CD4-positive, CD25-positive, alpha-beta regulatory T cell (primary cell): Measurements from ENCODE around the gene SPEM1. TPM values are rescaled to one million over a fixed set of nuclear protein-coding genes. Genes with fewer than 3 reads are reported as not detected.

Experiments
- ATAC-seq, 2 donors: fragments of 150-1000 bp; cut with Tn5 transposase; one replicate each; pipeline ENCODE4 v1.10.0; 2021; ENCODE audit warnings: low read depth in 2 of 2, moderate number of reproducible peaks in 2 of 2, moderate library complexity in 1 of 2
- DNase-seq, 3 donors: peaks; one replicate each; pipeline versions ENCODE4 v3.0.0 to v3.0.0-alpha.2; 2012 to 2022; ENCODE audit warnings: mixed read lengths in 1 of 3
- H3K27ac ChIP-seq: one replicate; pipeline ENCODE4 v1.7.0; 2013; ENCODE audit warnings: mild to moderate bottlenecking, low read length; ENCODE audit not compliant: insufficient read depth, poor library complexity, severe bottlenecking
- H3K27me3 ChIP-seq: one replicate; pipeline ENCODE4 v1.7.0; 2013; ENCODE audit warnings: low read length; ENCODE audit not compliant: control insufficient read depth, insufficient read depth
- H3K36me3 ChIP-seq: one replicate; pipeline ENCODE4 v1.7.0; 2013; ENCODE audit warnings: mild to moderate bottlenecking, low read length, moderate library complexity; ENCODE audit not compliant: control insufficient read depth, insufficient read depth
- H3K4me1 ChIP-seq: 2 replicates; pipeline ENCODE4 v1.7.0; 2013; ENCODE audit warnings: mild to moderate bottlenecking, low read length; ENCODE audit not compliant: insufficient read depth, control insufficient read depth, poor library complexity, severe bottlenecking
- H3K4me3 ChIP-seq: one replicate; pipeline ENCODE4 v1.7.0; 2013; ENCODE audit warnings: low read depth, mild to moderate bottlenecking, low read length, moderate library complexity
- H3K9me3 ChIP-seq, 2 experiments: 1 replicate in 1 of 2; 2 replicates in 1 of 2; pipeline ENCODE4 v1.7.0; 2013; ENCODE audit warnings: low read length in 2 of 2, mild to moderate bottlenecking in 1 of 2, moderate library complexity in 1 of 2; ENCODE audit not compliant: control insufficient read depth in 2 of 2
- H3K27ac Mint-ChIP-seq, 3 donors: one replicate each; pipeline ENCODE4 v1.8.0; 2020 to 2022; ENCODE audit warnings: mild to moderate bottlenecking in 3 of 3, mixed read lengths in 3 of 3, moderate library complexity in 2 of 3
- H3K27me3 Mint-ChIP-seq: one replicate; pipeline ENCODE4 v1.8.0; 2022; ENCODE audit warnings: mild to moderate bottlenecking, mixed read lengths
- H3K36me3 Mint-ChIP-seq: one replicate; pipeline ENCODE4 v1.8.0; 2020; ENCODE audit warnings: mixed read lengths
- H3K4me1 Mint-ChIP-seq, 4 donors: one replicate each; pipeline ENCODE4 v1.8.0; 2020 to 2022; ENCODE audit warnings: mixed read lengths in 4 of 4, mild to moderate bottlenecking in 1 of 4
- H3K4me3 Mint-ChIP-seq, 4 donors: one replicate each; pipeline ENCODE4 v1.8.0; 2020 to 2022; ENCODE audit warnings: mild to moderate bottlenecking in 4 of 4, mixed read lengths in 4 of 4, moderate library complexity in 3 of 4
- H3K9me3 Mint-ChIP-seq, 7 donors: one replicate each; pipeline ENCODE4 v1.8.0; 2020 to 2022; ENCODE audit warnings: mixed read lengths in 7 of 7, mild to moderate bottlenecking in 3 of 7, moderate library complexity in 2 of 7
- polyA plus RNA-seq, 4 donors: library from polyadenylated mRNA; unstranded; fragments of 300-500 nt; fragmentation: Illumina TruSeq; gene quantifications; one replicate each; pipeline ENCODE4 v1.2.3, GENCODE V29; 2021
- total RNA-seq: library from RNA; stranded (reverse); gene quantifications from one replicate; pipeline ENCODE4 v1.2.3, GENCODE V29; 2022

SPEM1 gene
- total and polyA plus RNA-seq, 5 donors from 2014 or later, result not detected

GRCh38 chr17:7414837-7415236 is 5.3 kb upstream of the SPEM1 start:
- H3K9me3 ChIP-seq, result no peaks in the 10 kb centered on the region
- peaks cover 0 to 2% (median 0%) of the 10 kb centered on the region in 4 donors for H3K4me1 Mint-ChIP-seq
- no peak overlapping the region for H3K4me3 Mint-ChIP-seq

GRCh38 chr17:7415784-7416183 is 4.3 kb upstream of the SPEM1 start:
- Histone ChIP-seq H3K4me3 (no peak overlapping the region), H3K4me1 (no peaks in the 10 kb centered on the region), H3K9me3 (no peaks in the 10 kb centered on the region), H3K27ac (no peak overlapping the region), H3K27me3 (no peaks in the 10 kb centered on the region), H3K36me3 (no peaks in the 10 kb centered on the region)
- Mint-ChIP-seq H3K27ac (no peak overlapping the region), H3K4me3 (no peak overlapping the region), H3K4me1 (no peaks in the 10 kb centered on the region), H3K9me3 (no peaks in the 10 kb centered on the region), H3K27me3 (peaks cover 4% of the 10 kb centered on the region), H3K36me3 (no peaks in the 10 kb centered on the region)
- ATAC-seq, result no peak
- DNase-seq, result no peak

More at GRCh38 chr17:7414837-7415236, 5.3 kb upstream of the SPEM1 start:
- H3K4me3 ChIP-seq, result no peak overlapping the region
- Mint-ChIP-seq H3K9me3 (no peaks in the 10 kb centered on the region), H3K36me3 (no peaks in the 10 kb centered on the region), H3K27me3 (peaks cover 4% of the 10 kb centered on the region), H3K27ac (no peak overlapping the region)
- no peaks in the 10 kb centered on the region for H3K36me3 ChIP-seq
- no peak for ATAC-seq
- DNase-seq, result no peak
- H3K27me3 ChIP-seq, result no peaks in the 10 kb centered on the region
- H3K27ac ChIP-seq, result no peak overlapping the region
- H3K4me1 ChIP-seq, result no peaks in the 10 kb centered on the region

GRCh38 chr17:7416323-7416722 is 3.8 kb upstream of the SPEM1 start:
- Histone ChIP-seq H3K4me3 (no peak overlapping the region), H3K27me3 (no peaks in the 10 kb centered on the region), H3K36me3 (no peaks in the 10 kb centered on the region), H3K4me1 (no peaks in the 10 kb centered on the region), H3K27ac (no peak overlapping the region), H3K9me3 (no peaks in the 10 kb centered on the region)
- Mint-ChIP-seq H3K9me3 (peaks cover 0 to 1% (median 0%) of the 10 kb centered on the region in 7 donors), H3K4me1 (no peaks in the 10 kb centered on the region), H3K4me3 (no peak overlapping the region), H3K27me3 (peaks cover 4% of the 10 kb centered on the region), H3K36me3 (no peaks in the 10 kb centered on the region), H3K27ac (no peak overlapping the region)
- ATAC-seq (peak in 1 of 2 donors; percentile 28), DNase-seq (peak in 1 of 3 donors; percentile 33)

GRCh38 chr17:7417056-7417655 is 3.0 kb upstream of the SPEM1 start:
- H3K9me3 ChIP-seq, result no peaks in the 10 kb centered on the region
- H3K9me3 Mint-ChIP-seq, result peaks cover 0 to 1% (median 0%) of the 10 kb centered on the region in 7 donors
- H3K36me3 Mint-ChIP-seq, result no peaks in the 10 kb centered on the region

GRCh38 chr17:7418472-7419152 is 1.5 kb upstream of the SPEM1 start:
- H3K27me3 Mint-ChIP-seq, result peaks cover 4% of the 10 kb centered on the region
- DNase-seq, result no peak
- Histone ChIP-seq H3K36me3 (no peaks in the 10 kb centered on the region), H3K9me3 (no peaks in the 10 kb centered on the region), H3K27me3 (no peaks in the 10 kb centered on the region), H3K27ac (no peak overlapping the region), H3K4me3 (no peak overlapping the region), H3K4me1 (no peaks in the 10 kb centered on the region)
- no peak overlapping the region for H3K4me3 Mint-ChIP-seq
- H3K27ac Mint-ChIP-seq, result no peak overlapping the region
- no peaks in the 10 kb centered on the region for H3K36me3 Mint-ChIP-seq
- no peak for ATAC-seq
- H3K4me1 Mint-ChIP-seq, result no peaks in the 10 kb centered on the region
- H3K9me3 Mint-ChIP-seq, result peaks cover 0 to 1% (median 0%) of the 10 kb centered on the region in 7 donors

More at GRCh38 chr17:7417056-7417655, 3.0 kb upstream of the SPEM1 start:
- ATAC-seq, result no peak
- Histone ChIP-seq H3K27me3 (no peaks in the 10 kb centered on the region), H3K36me3 (no peaks in the 10 kb centered on the region), H3K27ac (no peak overlapping the region), H3K4me3 (no peak overlapping the region), H3K4me1 (no peaks in the 10 kb centered on the region)
- Mint-ChIP-seq H3K4me3 (no peak overlapping the region), H3K27me3 (peaks cover 4% of the 10 kb centered on the region), H3K27ac (no peak overlapping the region), H3K4me1 (no peaks in the 10 kb centered on the region)
- DNase-seq, result no peak

- H3K4me1 ChIP-seq, result no peaks in the 10 kb centered on the region
- H3K4me3 Mint-ChIP-seq, result no peak overlapping the region
- no peak overlapping the region for H3K27ac Mint-ChIP-seq
- ATAC-seq, result no peak
- H3K4me3 ChIP-seq, result no peak overlapping the region
- DNase-seq, result no peak
- H3K36me3 Mint-ChIP-seq, result no peaks in the 10 kb centered on the region
- H3K4me1 Mint-ChIP-seq, result no peaks in the 10 kb centered on the region
- no peak overlapping the region for H3K27ac ChIP-seq
- H3K9me3 ChIP-seq, result no peaks in the 10 kb centered on the region
- H3K27me3 Mint-ChIP-seq, result peaks cover 4% of the 10 kb centered on the region
- H3K36me3 ChIP-seq, result no peaks in the 10 kb centered on the region
- peaks cover 0 to 1% (median 0%) of the 10 kb centered on the region in 7 donors for H3K9me3 Mint-ChIP-seq
- H3K27me3 ChIP-seq, result no peaks in the 10 kb centered on the region
Measured at GRCh38 chr17:7421186-7421585, 1.1 kb downstream of the SPEM1 start.

GRCh38 chr17:7423679-7424078 is 3.6 kb downstream of the SPEM1 start:
- H3K27me3 Mint-ChIP-seq, result peaks cover 4% of the 10 kb centered on the region
- H3K4me1 ChIP-seq, result no peaks in the 10 kb centered on the region
- no peaks in the 10 kb centered on the region for H3K36me3 Mint-ChIP-seq
- no peak overlapping the region for H3K27ac ChIP-seq
- H3K9me3 Mint-ChIP-seq, result peaks cover 0 to 1% (median 0%) of the 10 kb centered on the region in 7 donors
- DNase-seq (no peak), ATAC-seq (no peak)
- no peaks in the 10 kb centered on the region for H3K36me3 ChIP-seq
- no peaks in the 10 kb centered on the region for H3K4me1 Mint-ChIP-seq
- no peak overlapping the region for H3K27ac Mint-ChIP-seq
- no peaks in the 10 kb centered on the region for H3K27me3 ChIP-seq
- no peaks in the 10 kb centered on the region for H3K9me3 ChIP-seq
- H3K4me3 ChIP-seq, result no peak overlapping the region
- no peak overlapping the region for H3K4me3 Mint-ChIP-seq

- no peak for ATAC-seq
- Mint-ChIP-seq H3K27ac (no peak within 1 kb of the TSS), H3K9me3 (peaks cover 0 to 1% (median 0%) of the 10 kb centered on the region in 7 donors), H3K36me3 (no peaks in the 10 kb centered on the region), H3K4me3 (no peak within 1 kb of the TSS), H3K4me1 (no peaks in the 10 kb centered on the region), H3K27me3 (no peaks in the 10 kb centered on the region)
- H3K27ac ChIP-seq, result no peak within 1 kb of the TSS
- H3K27me3 ChIP-seq, result no peaks in the 10 kb centered on the region
- no peaks in the 10 kb centered on the region for H3K4me1 ChIP-seq
- DNase-seq, result no peak
- no peaks in the 10 kb centered on the region for H3K36me3 ChIP-seq
- H3K4me3 ChIP-seq, result no peak within 1 kb of the TSS
- H3K9me3 ChIP-seq, result no peaks in the 10 kb centered on the region
Measured at GRCh38 chr17:7425316-7425715, 5.2 kb downstream of the SPEM1 start, which contains the start of gene SPEM2. SPEM2 (plus strand) TSS chr17:7425616; CDS start chr17:7425689, 73 bp downstream.
